NCI-H128 (cell line): ENCODE measurements around the gene TMEM145.

Experiments used
- DNase-seq: peaks from one replicate; lab custom pipeline; 2025; ENCODE audit not compliant: unreplicated experiment; lab: John Stamatoyannopoulos, UW

Gene TMEM145

DNA sequence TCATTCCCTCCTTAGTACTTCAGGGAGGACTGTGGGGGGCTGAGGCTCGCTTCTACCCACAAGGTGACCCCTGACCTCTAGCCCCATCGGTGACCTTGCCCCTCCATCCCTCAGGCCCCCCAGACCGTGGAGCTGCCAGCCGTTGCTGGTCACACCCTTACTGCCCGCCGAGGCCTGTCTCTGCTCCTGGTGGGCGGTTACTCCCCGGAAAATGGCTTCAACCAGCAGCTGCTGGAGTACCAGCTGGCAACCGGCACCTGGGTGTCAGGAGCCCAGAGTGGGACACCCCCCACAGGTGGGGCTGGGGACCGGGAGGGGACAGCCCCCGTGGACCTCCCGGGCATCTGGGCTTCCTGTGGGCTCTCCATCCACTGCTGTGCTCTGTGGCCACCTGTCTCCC lies 44.2 kb downstream of the TMEM145 start:
- DNase-seq, result no peak

DNA sequence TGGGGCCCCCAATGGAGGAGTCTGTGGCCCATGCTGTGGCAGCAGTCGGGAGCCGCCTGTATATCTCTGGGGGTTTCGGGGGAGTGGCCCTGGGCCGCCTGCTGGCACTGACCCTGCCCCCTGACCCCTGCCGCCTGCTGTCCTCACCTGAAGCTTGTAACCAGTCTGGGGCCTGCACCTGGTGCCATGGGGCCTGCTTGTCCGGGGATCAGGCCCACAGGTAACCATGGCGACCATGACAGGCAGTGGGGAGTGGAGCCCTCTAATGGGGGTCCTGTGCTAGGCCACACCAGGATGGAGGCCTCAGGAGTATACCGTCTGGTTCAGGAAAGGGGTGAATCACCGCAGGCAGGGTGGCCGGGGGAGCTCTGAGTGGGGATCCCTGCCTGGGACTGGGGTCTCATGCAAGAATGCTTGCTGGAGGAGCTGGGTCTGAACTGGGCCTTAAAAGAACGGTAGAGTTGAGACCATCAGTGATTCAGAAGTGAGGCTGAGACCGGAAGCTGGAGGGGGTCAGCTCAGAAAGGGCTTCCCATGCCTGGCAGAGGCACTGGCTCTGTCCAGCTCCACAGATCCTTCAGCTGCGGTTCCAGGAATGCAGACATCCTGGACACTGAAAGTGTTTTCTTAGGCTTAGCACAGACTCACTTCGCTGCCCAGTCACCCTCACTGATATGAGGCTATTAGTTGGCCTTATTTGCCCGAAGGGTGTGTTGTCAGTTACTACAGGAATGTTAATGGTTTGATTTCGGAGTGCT lies 47.9 kb downstream of the TMEM145 start:
- no peak for DNase-seq

GRCh38 chr19:42361545-42361910 lies 48.4 kb downstream of the TMEM145 start:
- no peak for DNase-seq

- DNase-seq, result no peak
Measured at GRCh38 chr19:42362342-42362741, 49.2 kb downstream of the TMEM145 start.

- no peak for DNase-seq
Measured at GRCh38 chr19:42362891-42363440, 49.9 kb downstream of the TMEM145 start.

DNA sequence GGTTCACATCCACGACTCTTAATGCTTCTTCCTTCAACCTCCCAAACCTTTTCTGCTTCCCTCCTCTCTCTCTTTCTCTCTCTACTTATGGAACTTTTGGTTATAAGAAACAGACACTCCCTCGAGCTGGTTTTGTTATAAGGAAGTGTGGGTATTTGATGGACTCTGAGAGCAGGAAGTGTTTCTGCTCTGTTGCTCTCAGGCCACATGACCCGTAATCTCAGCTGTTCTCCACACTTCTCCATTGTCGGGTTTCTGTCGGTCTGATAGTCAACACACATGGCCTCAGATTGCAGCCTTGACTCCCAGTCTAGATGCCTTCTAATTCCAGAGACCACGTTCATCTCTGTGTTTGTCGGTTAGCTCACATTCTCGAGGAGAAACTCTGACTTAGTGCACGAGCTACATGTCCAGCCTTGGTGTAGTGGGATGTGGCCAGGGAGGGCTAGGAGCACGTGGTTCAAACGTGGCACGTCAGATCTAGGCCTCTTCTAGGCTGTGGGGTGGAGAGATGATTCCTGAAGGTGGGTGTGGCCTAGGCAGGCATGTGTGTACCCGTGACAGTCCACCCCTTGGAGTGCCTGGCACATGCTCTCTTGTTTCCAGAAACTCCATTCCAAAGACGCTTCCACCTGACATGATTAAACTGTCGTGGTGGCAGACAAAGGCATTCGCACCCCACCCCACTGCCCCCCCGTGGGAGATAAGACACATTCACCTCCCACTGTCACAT lies 50.7 kb downstream of the TMEM145 start:
- DNase-seq, result no peak

DNA sequence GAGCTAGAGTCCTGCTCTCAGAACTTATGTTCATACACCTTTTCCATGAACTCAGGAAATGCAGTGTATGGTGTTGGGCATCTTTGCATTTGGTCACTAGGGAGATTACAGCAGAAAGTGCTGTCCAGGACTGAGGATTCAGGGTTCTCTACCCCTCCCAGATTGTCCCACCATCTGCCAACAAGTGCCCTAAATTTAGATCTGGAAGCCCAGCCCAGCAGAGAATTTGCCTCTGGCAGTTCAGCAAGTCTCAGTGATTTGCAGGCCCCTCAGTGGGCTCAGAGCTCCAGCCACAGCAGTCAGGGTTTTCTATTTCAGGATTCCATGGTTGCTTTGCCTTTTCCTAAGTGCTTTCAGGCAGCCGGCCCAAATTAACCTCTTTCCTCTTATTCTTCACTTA lies 53.6 kb downstream of the TMEM145 start:
- DNase-seq, result no peak

GRCh38 chr19:42367929-42368328 lies 54.8 kb downstream of the TMEM145 start:
- DNase-seq, result no peak

DNA sequence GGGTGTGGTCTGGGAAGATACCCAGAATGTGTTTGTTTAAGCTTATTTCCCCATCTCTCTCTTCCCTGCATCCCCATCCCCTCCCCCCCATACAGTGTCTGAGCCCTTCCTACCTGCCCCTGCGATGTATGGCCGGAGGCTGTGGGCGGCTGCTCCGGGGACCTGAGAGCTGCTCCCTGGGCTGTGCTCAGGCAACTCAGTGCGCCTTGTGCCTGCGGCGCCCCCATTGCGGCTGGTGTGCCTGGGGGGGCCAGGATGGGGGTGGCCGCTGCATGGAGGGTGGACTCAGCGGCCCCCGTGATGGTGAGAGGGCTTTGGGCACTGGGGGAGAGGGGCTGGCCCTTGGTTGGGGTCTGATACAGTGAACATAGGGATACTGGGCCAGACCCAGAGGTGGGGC lies 55.3 kb downstream of the TMEM145 start:
- no peak for DNase-seq

GRCh38 chr19:42368765-42369164 lies 55.7 kb downstream of the TMEM145 start:
- no peak for DNase-seq

DNA sequence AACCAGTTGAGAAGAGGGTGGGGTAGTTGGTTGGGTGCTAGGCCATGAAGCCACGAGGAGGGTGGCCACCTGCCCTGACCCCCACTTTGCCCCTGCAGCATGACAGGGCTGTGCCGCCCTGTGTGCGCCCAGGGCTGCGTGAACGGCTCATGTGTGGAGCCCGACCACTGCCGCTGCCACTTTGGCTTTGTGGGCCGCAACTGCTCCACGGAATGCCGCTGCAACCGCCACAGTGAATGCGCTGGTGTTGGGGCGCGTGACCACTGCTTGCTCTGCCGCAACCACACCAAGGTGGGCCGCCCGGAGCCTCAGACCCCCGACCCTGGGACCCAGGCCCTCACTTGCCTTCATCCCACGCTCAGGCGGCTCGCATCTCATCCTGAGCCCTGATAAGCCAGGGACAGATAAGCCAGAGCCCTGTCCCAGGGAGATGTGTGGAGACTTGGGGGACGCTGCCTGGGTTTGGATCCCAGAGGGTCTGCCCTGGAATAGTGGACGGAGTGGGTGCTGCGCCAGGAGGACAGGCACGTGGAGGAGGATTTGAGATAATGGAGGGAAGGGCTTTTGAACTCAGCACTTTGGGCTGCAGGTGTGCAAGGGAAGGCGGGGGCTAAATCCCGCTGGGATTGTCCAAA lies 56.4 kb downstream of the TMEM145 start:
- DNase-seq, result no peak

- DNase-seq, result no peak
Measured at GRCh38 chr19:42370068-42370520, 57.0 kb downstream of the TMEM145 start.

GRCh38 chr19:42370626-42371175 lies 57.6 kb downstream of the TMEM145 start:
- DNase-seq, result no peak
